GM19397 (cell line): Measurements from ENCODE around the gene ABCF1.

ENCODE experiments used
- ATAC-seq: cut with Tn5 transposase; IDR thresholded peaks from one replicate; pipeline ENCODE4 v1.9.1; 2021; ENCODE audit warnings: mild to moderate bottlenecking, moderate library complexity; ENCODE audit not compliant: unreplicated experiment

Gene ABCF1

DNA sequence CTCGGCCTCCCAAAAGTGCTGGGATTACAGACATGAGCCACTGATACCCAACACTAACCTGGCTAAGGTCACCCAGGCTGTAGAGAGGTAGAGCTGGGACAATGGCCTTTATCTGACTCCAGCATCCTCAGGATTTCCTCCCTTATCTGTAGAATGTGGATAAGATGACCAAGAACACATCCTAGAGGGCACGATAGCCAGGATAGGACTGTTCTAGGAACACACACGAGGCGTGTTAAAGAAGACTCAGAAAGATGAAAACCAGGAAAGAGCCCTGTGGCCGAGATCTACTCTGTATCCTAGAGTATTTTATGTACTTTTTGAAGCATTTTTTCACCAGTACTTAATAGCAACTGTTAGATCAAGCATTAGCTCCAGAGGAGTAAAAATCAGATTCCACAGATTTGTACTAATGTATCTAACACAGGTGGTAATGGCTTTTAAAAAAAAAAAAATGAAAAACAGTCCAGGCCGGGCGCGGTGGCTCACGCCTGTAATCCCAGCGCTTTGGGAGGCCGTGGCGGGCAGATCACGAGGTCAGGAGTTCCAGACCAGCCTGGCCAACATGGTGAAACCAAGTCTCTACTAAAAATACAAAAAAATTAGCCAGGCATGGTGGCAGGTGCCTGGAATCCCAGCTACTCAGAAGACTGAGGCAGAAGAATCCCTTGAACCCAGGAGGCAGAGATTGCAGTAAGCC lies 28.5 kb downstream of the ABCF1 start:
- no peak for ATAC-seq

DNA sequence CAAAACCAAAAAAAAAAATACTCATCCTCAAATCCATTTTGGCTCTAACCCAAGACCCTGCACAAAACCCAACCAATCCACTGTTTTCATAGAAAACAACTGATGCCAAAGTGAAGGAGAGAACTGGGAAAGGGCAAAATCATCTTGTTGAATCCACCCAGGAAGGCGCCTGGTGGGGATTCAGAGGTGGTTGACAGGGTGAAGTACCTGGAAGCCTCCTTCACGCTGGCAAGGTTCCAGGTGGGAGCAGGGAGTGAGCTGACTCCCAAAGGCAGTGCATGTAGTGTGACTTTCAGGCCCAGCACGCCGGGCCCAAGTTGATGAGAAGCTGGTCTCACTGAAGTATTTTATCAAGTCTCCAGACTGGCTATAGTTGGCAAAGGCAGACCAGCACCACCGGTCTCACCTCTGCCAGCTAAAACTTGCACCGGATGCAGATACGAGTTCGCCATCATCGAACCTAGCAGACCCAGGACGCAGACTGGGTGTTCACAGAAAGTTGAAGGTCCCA lies 29.3 kb downstream of the ABCF1 start:
- ATAC-seq: no peak

DNA sequence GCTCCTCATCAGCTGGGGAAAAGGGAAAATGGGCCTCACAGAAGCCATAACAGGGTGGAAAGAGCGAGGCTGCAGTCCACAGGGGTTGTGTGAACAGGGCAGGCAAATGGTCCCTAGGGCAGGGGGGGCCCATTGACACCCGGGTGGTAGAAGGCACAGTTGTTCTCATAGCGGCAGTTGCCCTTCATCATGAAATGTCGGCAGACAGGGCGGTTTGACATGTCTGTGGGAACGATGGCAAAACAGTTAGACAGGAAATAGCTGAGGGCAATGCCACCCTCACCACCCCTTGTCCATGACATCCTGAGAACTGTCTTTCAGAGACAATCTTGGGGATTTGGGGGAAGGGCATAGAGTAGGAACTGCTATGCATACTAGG lies 30.2 kb downstream of the ABCF1 start:
- ATAC-seq: no peak

DNA sequence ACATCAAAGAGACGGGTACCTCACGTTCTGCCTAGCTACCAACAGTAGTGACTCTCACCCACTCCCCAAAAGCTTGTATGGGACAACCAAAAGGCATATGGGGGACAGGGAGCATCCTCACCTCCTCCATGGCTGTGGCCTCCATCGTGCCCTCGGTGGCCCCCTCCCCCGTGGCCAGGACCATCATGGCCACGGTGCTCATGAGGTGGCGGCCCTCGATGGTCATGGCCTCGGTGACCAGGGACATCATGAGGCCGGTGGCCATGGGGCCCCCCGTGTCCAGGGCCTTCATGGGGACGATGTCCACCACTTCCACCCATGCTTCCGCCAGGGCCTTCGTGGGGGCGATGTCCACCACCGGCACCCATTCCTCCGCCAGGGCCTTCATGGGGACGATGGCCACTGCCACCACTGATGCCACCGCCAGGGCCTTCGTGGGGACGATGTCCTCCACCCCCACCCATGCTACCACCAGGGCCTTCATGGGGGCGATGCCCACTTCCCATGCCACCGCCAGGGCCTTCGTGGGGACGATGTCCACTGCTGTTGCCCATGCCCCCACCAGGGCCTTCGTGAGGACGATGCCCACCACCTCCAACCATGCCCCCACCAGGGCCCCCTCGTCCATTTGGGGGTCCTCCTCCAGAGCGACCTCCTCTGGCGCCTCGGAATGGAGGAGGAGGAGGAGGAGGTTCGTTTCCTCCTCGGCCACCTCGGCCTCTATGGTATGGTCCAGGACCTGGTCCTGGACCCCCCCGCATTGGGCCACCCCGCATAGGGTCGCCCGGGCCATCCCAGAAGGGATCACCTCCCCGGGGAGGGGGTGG lies 30.8 kb downstream of the ABCF1 start:
- ATAC-seq: no peak

DNA sequence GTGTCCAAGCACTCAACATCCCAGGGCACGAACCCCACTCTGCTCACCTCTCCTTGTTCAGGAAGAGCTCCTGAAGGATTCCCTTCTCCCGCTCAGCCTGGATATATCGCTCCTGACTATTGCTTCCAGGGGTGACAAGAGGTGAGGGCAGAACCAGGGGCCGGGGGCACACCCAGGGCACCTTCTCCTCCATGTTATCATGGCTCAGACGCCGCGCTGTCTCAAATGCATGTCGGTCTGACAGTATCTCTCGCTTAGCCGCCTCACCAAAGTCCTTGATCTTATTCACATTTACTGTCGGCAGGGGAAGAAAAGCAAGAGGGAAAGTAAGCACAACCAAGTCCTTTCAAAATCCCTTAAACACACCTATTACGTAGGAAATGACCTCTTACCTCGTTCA lies 32.7 kb downstream of the ABCF1 start:
- no peak for ATAC-seq

DNA sequence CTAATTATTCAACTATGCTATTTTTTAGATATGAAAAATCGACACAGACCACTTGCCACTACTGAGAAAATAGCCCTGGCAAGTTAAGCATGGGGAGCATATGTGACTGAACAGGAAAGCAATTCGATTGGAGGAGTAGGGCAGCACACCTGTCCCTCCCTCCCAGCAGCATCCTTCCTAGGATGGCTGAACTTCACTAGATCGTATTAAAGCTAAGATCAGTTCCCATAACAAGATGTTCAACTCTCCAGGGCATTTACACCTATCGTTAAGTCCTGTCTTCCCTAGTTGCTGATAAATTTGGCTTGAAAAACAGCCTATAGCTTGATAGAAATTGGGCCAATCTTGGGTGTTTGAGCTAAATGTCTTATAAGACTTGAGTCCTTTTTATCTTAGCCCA lies 38.8 kb downstream of the ABCF1 start:
- ATAC-seq: no peak

DNA sequence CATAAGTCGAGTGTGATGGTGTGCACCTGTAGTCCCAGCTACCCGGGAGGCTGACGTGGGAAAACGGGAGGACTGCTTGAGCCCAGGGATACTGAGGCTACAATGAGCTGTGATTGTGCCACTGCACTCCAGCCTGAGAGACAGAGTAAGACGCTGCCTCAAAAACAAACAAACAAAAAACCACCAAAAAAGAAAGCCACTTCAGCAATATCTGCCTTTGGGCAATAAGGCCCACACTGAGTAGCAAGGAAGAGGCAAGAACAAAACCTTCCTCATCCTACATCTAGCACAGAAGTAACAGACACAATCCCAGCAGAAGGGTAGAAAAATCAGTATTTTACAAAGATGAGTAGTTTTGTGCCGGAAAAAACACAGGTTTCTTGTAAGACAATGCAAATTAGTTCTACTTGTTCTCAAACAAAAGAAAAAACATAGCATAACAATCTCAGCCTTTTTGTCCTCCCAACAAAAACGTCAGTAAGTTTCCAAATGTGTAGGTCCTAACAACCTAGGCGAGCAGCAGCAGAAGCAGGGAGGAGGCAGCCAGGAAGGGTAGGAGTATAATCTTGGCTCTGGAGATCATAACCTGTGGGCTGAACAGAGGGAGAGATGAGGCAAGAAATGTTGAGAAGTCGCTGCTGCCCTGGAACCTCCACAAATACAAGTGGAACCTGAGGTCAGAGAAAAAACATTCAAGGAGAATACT lies 40.1 kb downstream of the ABCF1 start:
- ATAC-seq: no peak

DNA sequence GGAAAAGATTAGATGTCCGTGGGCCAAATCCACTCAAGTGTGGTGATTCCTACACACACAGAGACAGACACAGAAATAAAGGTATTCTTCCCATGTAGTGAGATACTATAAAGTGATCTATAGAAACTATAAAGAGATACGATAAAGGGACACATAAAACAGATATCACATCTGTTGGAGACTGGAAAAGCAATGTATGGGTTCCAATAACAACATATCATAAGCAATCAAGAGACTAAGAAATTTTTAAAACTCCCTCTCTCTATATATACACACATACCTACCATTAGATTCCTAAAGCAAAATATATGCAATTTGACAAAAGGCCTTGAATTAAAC lies 40.6 kb downstream of the ABCF1 start:
- no peak for ATAC-seq

DNA sequence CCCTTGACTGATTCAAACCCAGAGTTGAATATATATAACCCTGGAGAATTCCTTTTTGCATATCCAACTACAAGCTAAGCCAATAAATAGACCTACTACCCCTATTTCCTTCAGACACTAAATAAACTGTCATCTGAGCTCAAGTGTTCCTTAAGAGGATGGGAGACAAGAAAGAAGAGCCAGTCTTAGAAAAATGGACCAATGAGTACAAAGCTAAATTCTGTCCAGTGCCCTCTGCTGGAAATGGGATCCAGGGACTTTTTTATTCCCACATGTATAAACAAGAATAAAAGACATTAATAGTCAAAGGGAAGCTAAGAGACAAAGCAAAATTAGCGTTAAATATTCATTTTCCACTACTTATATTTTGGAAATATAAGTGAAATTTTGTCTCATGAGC lies 41.0 kb downstream of the ABCF1 start:
- ATAC-seq: no peak

DNA sequence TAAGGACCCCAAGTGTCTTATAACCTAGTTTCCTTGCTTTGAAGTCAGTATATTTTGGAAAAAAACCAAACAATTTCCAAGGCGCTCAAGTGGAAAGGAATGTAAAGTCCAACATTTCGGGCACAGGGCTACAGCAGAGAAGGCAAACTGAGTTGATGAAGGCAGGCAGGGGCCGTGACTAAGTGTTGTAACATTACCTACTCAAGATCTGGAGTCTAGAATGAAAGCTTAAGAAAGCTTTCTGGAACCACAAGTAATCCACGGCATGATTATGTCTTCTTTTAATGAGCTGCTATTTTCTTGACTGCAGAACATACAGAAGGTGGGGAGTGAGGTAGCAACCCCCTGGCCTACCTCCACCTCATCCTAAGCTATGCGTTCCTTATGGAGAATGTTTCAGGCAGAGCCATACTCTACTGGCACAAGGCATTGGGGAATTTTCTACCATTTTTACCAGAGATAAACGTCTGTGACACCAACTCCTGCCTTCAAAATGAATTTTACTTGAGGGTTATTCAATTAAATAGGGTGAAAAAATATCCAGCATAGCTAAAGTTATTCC lies 41.5 kb downstream of the ABCF1 start:
- ATAC-seq: no peak

DNA sequence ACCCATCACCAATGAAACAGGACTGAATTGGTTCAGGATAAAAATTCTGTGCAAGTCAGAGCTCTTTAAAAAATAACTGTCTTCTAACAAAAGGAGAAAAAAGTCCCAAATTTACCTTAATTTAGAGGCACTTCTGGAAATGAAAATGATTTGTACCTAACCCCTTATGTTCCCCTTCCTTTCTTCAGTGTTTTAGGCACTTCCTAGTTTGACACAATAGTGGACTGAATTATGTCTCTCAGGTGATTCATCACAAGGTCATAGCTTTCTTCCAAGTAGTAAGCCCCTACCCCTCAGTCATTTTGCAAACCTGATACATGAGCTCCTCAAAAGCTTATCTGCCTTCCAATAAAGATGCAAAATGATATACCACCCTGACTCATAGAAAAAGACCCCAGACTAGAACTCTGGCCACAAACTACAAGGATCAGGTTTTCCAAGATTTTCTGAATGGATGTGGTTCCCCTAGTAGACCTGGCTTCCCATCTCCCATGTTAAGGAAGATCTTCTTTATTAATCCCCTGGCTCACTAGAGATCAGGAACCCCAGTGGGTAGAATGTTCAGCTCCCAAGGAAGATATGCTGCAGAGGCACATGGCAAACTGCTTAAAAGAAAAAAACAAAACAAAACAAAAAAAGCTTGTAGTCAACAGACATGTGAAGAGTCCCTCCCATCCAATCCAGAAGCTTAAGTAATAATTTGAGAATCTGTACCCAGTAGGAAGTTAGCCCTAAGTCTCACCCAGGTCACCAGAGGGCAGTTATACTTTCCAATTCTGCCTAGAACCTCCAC lies 42.2 kb downstream of the ABCF1 start:
- ATAC-seq: no peak

DNA sequence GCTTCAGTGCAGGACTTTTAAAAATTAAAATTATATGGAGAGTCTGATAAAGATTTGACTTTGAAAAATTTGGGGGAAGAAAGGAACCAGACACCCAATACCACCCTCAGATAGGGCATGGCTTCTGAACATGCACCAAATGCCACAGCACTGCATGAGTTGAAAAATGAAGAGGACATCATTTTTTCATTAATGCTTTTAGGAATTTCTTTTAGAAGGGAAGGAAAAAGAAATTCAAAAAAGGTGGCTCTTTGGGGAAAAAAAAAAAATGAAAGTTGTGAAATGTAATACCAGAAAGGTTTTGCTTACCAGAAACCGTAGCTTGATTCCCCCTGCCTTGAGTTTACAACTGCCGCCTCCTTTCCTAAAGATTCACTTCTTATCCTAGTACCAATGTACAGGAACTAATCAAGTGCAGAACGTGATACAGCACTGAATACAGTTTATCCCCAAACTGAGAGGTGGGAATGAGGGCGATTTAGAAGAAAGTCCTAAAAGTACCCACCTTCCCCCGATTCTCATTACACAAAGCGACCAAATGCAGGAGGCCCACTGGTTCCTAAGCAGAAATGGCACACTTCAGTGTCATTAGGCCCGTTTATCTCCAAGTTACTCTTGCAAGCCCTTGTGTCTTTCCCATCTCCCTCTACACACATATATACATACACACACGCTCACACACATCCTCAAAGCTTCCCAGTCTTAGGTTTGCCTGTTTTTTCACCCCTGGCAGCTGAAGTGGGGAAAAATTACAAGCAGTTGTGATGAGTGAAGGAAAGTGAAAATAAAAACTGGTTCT lies 43.0 kb downstream of the ABCF1 start:
- no peak for ATAC-seq

DNA sequence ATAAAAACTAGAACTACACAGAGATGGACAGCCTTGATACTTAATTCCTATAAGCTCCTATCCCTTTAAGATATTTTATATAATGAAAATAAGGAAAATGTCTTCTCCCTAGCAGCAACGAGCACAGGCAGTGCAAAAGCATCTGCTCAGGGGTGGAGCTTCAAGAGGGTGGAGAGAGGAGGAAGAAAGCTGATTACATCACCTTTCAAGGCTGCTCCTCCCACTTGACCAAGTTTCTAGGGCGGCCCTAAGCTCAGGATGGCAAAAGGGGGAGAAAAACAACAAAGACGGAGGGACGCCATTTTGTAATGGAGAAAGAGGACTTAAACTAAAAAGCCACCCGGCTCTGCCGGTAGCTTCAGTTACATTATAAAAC lies 43.6 kb downstream of the ABCF1 start:
- ATAC-seq: no peak

DNA sequence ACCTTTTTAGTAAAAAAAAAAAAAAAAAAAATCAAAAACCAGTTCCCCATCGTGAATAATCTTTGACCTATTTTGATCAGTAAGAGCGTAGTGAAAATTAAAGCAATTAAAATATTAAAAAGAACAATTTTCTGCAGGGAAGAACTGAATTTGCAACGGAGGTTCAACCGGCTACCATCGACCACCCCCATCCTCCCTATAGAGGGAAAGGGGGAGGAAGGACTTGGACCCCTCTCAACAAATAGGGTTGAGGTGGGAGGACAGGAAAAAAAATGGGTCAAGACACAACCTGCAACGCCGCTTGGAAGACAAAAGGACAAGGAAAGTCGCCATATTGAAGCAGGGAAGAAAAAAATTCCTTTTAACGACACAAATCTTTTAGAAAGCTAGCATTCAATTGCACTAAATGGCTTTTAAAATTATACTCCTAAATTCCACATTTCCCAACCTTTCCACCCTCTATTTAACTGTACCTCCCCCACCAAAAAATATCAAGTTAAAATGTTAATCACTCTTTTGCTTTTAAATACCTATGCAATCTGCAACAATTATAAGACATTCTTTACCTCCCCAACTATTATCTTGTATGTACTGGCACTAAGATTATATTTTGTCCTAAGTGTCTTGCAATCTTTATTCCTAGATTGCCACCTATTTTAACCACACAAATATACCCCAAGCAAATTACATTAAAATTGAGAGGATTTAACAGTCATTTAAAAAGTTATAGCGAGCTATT lies 44.1 kb downstream of the ABCF1 start:
- no peak for ATAC-seq

DNA sequence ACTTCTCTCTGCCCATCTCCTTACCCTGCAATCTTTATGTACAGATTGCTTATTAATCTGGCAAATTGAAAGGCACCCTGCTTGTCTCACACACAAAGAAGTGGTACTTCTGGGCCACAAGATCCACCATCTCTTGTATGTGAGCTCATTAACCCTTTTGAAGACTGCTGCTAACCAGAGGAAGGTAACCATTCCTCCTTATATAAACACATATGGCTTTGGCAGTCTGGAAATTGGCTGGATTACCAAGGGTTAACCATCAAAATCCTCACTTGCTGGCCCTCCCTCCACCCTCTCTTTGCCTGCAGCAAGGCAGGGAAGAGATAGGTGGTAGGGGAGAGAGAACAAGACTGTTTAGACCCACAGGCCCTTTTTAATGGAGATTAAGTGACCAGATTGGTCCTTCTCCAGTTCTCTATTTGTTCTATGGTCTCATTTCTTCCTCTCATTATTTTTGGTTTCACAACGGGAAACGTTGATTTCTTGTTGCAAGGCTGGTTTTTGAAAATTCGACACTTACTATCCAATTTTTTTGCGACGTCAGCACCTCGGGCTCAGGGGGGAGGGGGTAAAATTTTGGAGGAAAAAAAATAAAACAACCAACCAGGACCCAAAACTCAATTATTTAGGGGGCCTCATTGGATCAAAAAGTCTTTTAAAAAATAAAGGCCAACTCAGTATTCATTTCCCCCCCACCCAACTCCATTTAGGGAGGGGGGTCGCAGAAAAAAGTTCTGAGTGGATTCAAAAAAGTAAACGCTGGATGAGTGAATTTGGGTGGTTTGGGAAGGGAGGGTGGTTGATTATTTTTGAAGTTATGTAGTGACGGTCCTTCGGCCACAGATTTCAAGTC lies 44.9 kb downstream of the ABCF1 start:
- ATAC-seq: no peak

DNA sequence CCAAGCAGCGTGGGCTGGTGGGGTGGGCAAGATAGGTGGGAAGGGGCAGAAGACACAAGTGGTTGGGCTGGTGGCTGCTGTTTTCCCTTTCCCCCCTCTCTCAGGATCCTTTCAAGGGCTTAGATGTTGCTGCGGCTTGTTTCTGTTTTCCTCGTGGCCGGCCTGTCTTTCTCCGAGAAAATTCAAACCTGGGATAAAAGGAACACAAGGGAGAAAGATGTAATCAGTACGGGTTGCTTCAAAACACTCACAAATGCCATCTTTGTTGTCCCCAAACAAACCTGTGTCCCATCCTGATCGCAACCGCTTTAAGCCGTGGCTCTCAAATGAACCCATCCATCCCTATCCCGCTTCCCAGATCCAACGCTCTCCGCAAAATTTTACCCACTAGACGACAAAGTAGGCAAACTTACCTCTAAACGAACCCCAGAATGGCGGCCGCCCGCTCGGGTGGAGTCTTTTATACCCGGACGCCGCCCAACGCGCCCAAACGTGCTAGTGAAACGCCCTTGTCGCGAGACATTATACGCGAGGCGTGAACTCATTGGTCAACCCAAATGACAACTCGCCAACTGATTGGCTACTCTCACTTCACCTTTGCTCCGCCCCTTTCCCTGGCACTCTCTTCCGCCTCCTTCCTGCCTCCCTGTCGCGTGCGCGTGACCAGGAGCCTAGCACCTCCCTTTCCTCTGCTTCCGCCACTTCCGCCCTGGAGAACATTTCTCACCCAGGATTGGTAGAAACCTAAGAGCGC lies 45.7 kb downstream of the ABCF1 start, which contains the start of gene PPP1R10:
Gene PPP1R10 (minus strand): TSS at position 433 of the 754 bp plus-strand sequence. CDS start 7,299 bp downstream, outside the sequence.
- ATAC-seq: peak; percentile 80

DNA sequence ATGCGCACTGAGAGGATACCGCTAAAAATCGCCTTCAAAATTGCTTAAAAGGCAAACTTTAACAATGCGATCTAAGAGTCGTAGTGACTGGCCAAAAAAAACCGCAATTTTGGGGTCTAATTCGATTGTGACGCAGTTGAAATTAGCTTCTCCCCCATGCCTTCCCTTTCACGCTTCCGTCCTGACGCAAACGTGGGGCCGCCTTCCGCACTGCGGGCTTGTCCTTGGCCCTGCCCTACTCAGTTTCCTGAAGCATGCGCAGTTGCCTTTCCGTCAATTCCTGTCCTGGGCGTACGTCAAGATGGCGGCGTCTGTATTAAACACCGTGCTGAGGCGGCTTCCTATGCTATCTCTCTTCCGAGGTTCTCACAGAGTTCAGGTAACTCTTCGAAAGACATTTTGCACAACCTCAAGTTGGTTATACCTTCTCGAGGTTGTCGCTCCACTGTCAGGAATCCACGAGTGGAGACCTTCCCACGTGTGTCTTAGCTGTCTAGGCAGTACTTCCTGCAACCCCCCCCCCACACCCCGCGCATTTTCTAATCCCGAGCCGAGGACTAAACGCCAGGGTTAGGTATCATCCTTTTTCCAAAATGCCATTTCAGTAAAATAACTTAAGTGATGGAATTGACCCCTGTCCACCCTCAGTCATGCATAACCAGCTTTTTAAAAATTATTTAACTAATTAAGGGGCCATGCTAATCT lies 46.5 kb downstream of the ABCF1 start, which contains the start of gene MRPS18B:
Gene MRPS18B (plus strand): TSS at position 276 of the 705 bp plus-strand sequence. CDS start 26 bp downstream, at position 302.
- peak; percentile 81 for ATAC-seq
